Inflammatory macrophage (primary cell): ENCODE results near the gene PTMS.

ENCODE experiments used
- DNase-seq, 2 donors: peaks; one replicate each; pipeline ENCODE4 v3.0.0-alpha.2; 2020 to 2022

PTMS gene

GRCh38 chr12:6752167-6752920, 13.8 kb upstream of the PTMS start:
- DNase-seq = no peak

GRCh38 chr12:6752921-6753771, 13.0 kb upstream of the PTMS start, which contains the start of gene MLF2:
MLF2 (minus strand) TSS chr12:6753141; CDS start chr12:6752334, 807 bp downstream.
- peak; percentile 99 for DNase-seq

GRCh38 chr12:6753772-6754356, 12.3 kb upstream of the PTMS start:
- peak; percentile 31 to 47 for DNase-seq

GRCh38 chr12:6754411-6754810, 11.8 kb upstream of the PTMS start:
- DNase-seq = peak; percentile 54

GRCh38 chr12:6757028-6757690, 9.0 kb upstream of the PTMS start:
- no peak for DNase-seq

- DNase-seq = peak; percentile 29 to 36
Observed at GRCh38 chr12:6758506-6759095, 7.6 kb upstream of the PTMS start.

GRCh38 chr12:6759741-6760140, 6.4 kb upstream of the PTMS start:
- DNase-seq = no peak

- DNase-seq = no peak
Observed at GRCh38 chr12:6763380-6763779, 2.8 kb upstream of the PTMS start.

- peak; percentile 78 to 87 for DNase-seq
Observed at GRCh38 chr12:6764011-6764828, 1.9 kb upstream of the PTMS start.

GRCh38 chr12:6765048-6765633, 1.0 kb upstream of the PTMS start:
- no peak for DNase-seq

GRCh38 chr12:6766651-6767349, 637 bp downstream of the PTMS start:
- DNase-seq = peak; percentile 64 to 73

- DNase-seq = no peak
Observed at GRCh38 chr12:6767353-6768319, 1.5 kb downstream of the PTMS start.

GRCh38 chr12:6768437-6768914, 2.3 kb downstream of the PTMS start:
- no peak for DNase-seq

- no peak for DNase-seq
Observed at GRCh38 chr12:6768990-6769389, 2.8 kb downstream of the PTMS start.

GRCh38 chr12:6769666-6770065, 3.5 kb downstream of the PTMS start:
- DNase-seq = no peak

- DNase-seq = no peak
Observed at GRCh38 chr12:6770094-6770493, 3.9 kb downstream of the PTMS start.

- no peak for DNase-seq
Observed at GRCh38 chr12:6770600-6770999, 4.4 kb downstream of the PTMS start.

- peak; percentile 80 to 90 for DNase-seq
Observed at GRCh38 chr12:6771091-6771495, 4.9 kb downstream of the PTMS start.
